ENCODE measurements around the gene F9.
"Not testable (repeated sequence)": the region's sequence is repeated elsewhere in the genome, so short reads cannot be mapped to it uniquely, and the experiment has no call there.

The F9 gene

DNA sequence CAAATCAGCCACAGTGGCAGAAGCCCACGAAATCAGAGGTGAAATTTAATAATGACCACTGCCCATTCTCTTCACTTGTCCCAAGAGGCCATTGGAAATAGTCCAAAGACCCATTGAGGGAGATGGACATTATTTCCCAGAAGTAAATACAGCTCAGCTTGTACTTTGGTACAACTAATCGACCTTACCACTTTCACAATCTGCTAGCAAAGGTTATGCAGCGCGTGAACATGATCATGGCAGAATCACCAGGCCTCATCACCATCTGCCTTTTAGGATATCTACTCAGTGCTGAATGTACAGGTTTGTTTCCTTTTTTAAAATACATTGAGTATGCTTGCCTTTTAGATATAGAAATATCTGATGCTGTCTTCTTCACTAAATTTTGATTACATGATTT, at the start of gene F9:
Gene F9, plus strand, starts transcription at position 190 of the 400 bp plus-strand sequence. Its CDS starts 26 bp downstream, at position 216.
- no peak for DNase-seq

DNA sequence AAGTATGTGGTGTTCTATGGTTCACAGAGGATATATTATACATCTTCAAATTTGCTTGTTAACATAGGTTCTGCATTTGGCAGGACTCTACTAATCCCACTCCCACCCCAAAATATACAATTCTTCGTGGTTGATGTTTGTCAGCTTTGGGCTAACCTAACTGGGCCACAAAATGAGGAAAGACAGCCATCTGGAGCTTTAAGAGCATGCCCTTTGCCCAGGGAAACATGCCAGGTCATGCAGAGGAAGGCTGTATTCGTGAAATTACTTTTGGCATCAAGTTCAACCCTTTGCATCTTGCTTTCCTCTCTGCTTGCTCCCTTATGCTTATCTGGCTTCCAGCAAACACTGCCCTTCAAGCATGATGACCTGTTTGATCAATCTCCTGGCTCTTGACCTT, 46.8 kb upstream of the F9 start:
- DNase-seq = no peak

DNA sequence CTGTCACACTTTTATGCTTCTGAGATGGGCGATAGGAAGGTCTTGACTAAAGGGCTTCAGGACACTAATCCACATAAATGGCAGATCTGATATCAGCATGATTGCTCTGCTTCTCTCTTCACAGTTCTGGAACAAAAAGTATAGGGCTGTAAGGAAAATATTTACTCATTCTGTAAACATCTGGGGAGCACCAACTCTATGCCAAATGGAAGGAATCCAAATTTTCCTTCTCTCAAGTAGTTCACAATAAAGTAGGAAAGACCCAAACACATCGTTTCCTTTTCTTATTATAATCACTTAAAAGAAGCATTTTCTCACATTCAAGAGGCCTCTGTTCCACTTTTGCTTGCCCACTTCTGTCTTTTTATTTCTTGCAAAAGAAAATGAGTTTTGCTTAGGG, 45.9 kb upstream of the F9 start:
- no peak for DNase-seq

DNA sequence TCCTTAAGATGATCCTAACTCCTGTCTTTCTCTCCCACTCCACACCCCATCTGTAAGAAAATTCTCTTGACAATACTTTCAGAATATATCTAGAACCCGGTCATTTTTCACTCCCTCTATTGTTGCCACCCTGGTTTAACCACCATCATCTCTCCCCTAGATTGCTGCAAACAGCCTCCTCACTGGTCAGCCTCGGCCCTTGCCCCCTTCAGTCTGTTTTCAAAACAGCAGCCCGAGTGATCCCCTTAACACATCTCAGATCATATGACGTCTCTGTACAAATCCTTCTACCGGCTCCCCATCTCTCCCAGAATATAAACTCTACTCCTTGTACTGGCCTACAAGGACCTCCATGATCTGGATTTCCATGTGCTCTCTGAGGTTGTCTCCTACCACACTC, 35.2 kb upstream of the F9 start:
- DNase-seq = no peak

DNA sequence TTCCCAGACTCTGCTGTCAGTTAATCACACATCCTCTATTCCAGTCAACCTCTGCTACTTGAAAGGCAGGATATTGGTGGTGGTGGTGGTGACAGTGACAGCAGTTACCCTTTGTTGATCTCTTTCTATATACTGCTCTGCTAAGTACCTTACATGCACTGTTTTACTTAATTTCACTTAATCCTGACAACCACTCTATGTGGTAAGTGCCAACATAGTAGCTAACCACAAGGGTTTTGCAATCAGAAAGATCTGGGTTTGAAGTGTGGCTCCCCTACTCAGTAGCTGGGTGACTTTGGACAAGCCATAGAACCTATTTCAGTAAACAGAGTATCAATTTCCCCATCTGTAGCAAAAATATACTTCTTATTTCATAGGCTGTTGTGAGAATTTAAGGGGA, 24.2 kb upstream of the F9 start:
- DNase-seq = no peak

DNA sequence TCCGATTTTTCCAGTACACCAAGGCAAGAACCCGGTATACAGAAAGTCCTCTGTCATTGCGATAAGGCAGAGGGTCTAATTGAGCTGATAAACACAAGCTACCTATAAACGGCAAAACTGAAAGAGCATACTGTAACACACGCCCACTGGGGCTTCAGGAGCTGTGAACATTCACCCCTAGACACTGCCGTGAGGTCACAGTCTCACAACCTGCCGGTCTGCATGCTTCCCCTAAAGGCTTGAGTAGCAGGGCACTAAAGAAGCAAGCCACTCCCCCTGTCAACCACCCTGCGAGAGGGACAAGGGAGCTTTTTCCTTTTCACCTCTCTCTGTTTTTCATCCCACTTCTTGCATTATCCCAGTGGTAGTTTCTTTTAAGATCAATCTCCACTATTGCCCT, 22.4 kb upstream of the F9 start:
- no peak for DNase-seq

DNA sequence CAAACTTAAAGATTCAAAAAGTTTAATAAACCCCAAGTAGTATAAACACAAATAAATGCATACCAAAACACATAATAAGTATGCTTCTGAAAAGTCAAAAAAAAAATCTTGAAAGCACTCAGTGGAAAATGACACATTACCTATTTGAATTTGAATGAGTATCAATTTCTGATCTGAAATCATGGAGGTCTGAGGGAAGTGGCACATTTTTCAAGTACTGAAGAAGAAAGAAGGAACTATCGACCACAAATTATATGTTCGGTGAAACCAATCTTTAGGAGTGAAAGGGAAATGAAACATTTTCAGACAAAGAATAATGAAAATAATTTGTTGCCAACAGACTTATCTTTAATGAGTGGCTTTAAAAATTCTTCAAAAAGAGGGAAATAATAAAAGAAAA, 12.1 kb upstream of the F9 start:
- no peak for DNase-seq

DNA sequence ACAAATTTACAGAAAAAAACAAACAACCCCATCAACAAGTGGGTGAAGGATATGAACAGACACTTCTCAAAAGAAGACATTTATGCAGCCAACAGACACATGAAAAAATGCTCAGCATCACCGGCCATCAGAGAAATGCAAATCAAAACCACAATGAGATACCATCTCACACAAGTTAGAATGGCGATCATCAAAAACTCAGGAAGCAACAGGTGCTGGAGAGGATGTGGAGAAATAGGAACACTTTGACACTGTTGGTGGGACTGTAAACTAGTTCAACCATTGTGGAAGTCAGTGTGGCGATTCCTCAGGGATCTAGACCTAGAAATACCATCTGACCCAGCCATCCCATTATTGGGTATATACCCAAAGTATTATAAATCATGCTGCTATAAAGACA, 1.7 kb upstream of the F9 start:
- not testable (repeated sequence) for DNase-seq

DNA sequence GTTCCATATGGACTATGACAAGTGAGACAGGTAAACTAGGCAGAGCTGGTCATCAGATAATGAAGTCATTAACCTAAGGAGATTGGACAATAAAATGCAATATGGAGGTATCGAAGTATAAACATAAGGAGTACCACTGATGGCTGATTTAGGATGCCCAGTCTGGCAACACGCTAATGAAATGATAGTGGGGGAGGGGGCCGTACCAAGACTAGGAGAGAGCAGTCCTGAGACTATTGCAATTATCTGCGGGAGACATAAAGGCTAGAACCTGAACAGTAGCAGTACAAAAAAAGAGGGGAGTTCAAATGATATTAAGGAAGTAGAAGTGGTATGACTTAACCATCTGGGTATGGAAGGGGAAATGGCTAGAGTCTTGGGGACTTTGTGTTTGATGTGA, 2.3 kb downstream of the F9 start:
- DNase-seq = no peak

DNA sequence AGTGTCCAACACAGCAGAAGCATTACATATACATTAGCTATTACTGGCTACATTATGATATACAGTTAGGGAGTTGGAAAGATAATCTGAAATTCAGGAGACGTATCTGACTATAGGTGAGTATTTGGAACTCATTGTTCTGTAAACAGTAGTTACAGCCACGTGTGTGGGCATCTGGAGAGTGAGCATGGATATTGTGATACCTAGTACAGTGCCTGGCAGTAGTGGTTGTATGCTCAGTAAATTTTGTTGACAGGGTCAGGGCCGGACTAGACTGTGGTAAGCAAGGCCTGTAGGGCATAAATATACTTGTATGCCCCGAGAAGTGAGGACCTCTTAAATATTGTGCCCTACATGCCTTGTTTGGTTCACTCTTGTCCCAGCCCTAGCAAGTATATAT, 2.9 kb downstream of the F9 start:
- DNase-seq = no peak

DNA sequence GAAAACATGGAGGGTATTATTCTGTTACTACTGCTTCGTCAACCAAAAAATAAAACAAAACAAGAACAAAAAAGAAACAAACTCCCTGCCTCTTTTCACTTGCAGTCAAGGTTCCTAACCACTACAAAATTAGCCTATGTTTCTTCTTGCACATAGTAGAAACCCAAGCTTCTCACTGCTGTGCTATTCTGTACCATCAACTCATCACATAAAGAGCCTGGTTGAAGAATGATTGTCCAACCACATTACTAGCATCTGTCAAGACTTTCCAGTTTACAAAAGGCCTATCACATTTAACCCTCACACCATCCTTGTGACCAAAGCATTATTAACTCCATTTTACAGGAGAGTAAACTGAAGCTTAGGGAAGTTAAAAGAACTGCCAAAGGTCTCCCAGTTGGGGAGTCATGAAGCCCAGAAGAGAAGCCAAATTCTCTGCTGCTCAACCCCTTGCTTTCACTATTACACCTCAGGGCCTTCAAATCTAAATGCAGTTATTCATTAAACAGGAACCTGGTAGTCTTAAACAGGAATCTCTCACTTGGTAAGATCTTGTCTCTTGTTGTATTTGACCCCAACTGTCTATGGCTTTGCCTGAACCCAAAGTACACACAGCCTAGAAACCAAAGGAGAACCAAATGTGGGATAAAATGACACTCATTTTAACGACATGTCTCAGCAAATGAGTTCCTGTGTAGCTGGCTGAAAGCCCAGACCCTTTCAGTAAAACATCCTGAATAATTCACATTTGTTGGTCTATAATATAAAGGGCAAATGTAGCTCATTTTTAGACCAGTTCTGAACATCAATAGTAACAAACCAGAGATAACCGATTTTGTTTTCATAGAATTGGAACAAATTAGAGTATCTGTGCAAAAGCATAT, 8.6 kb downstream of the F9 start:
- DNase-seq = no peak

DNA sequence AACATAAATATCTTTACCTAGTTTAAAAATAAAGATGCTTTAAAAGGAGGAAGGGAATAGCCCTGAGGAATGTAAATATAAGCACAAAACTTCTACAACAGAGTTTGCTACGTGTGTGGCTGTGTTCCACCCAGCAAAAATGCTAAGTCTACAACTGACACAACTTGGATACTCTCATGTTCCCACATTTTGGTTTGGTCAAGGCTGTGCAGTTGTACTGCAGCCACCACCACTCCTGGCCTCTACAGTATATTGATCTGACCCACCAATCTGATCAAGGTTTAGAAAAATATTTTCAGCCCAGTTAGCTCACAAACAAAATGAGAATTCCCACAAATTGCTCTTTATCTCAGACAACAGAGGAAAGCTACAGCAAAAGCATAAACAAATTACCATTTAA, 12.1 kb downstream of the F9 start:
- DNase-seq = no peak

DNA sequence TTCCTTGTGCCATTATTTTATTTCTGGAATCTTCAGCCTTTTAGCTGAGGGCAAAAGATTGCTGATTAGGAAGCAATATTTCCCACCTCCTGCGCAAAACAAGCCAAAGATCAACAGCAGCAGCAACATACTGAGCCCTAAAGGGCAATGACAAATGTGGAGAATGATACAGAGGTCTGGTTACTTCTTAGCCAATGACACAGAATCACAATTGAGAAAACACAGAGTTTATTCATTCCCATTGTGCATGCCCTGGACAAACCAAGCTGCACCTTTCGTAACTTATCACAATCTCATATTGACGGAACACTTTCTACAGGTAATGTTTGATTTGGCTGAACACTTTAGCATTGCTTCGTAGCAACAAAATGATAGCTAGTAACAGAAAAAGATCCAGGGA, 13.4 kb downstream of the F9 start:
- no peak for DNase-seq

DNA sequence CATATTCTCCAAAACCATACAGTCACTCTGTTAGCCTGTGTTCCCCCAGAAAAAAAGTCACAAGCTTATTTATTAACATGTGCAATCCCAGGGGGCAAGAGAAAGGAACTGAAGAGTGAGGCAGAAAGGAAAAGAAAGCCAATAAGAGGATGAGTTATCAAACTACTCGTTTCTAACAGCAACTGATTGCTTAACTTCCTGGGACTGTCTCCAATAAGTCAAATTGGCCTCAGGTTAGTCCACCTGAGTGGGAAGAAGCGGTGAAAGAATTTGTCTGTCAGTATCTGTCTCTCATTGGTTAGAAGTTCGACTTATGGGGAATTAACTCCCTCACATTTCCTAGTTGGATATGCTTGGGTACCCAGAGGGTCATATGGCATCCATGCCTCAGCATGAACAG, 14.1 kb downstream of the F9 start:
- DNase-seq = no peak

DNA sequence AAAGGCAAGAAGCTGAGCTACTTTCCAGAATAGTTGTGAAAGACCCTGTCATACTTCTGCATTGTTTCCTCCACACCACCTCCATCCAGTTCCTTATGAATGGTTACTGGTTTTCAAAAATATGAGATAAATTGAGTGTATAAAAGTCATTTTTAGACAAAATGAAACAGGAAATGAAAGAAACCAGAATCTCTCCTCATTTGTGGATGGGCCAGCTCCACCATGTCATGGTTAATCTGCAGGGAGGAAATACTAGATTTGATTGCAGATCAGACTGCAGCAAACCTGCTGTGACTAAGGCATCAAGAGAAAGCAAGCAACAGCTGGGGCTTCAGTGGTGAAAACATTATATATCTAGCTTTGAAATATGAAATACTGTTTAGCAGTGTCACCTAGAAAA, 23.8 kb downstream of the F9 start:
- no peak for DNase-seq

DNA sequence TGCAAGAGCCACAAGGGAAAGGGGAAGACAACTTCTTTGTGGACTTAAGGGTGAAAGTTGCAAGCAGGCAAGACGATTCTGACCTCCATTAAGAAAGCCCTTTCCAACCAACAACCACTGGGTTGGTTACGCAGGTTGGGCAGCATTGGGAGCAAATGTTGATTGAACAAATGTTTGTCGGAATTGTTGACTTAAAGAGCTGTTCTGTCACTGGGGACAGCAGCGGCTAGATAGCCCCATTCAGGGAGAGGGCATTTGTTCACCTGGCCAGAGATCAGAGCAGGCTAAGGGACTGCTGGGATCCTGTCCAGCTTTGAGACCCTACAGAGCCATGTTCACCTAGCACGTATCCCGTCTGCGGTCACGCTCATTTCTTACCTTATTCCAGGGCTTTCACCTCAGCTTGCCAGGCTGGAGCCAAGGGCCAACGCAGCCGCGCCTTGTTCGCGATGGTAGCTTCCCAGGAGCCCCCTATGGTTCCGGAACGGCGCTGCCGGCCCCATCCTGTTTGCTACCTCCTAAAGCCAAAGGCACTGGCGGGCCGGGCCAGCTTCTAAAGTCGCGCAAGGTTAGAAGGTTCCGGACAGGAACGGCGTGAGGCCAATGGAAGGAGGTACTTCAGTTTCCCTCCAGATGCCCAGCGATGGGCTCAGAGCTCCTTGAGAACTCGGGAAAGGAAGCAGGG, 24.6 kb downstream of the F9 start:
- DNase-seq = peak in 1 of 2 experiments; percentile 0

DNA sequence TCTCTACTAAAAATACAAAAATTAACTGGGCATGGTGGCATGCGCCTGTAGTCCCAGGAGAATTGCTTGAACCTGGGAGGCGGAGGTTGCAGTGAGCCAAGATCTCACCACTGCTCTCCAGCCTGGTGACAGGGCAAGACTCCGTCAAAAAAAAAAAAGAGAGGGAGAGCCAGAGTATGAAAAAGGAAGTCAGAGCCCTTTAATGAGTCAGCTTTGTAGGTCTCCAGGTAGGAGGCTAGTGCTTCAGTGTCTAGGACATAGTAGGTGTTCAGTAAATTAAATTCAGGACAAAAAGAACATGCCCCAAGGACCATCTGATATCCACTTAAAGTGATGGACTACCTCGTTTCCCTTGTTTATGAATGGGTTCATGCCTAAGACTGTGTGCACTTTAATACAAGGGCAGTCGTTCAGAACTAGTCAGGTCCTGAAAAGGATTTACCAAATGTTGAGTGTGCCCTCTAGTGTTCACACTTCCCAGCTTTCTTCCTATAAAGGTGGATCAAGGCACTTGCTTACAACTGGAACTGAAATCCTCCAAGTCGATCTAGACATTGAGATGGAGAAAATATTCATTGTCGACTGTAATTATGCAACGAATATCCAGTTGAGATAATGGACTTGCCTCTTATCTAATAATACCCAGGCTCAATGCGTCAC, 29.0 kb downstream of the F9 start:
- no peak for DNase-seq

DNA sequence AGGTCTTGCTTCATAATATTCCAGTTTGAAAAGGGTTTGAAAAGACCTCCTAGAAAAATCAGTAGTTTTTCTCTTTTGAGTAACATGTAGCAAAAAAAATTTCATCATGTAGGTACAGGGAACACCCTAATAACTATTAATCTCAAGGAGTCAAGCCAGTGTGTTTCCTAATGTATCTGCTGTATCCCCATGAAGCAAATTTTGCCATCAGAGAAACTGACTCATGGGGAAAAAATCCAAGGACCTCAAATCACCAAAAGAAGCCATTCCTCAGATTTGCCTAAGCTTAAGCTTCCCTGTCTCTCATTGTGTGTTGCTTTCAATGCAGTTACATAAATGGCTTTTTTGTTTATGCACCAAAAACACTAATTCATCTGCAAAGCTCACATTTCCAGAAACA, 29.7 kb downstream of the F9 start:
- no peak for DNase-seq

DNA sequence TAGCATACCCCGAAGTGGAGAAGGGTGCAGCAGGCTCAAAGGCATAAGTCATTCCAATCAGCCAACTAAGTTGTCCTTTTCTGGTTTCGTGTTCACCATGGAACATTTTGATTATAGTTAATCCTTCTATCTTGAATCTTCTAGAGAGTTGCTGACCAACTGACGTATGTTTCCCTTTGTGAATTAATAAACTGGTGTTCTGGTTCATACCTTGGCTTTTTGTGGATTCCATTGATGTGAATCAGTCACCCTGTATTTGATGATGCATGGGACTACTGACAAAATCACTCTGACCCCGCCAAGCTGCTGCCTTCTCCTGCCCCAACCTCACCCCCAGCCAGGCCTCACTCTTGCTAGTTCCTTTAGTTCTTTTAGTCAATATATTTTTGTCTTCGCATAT, 32.7 kb downstream of the F9 start:
- no peak for DNase-seq

DNA sequence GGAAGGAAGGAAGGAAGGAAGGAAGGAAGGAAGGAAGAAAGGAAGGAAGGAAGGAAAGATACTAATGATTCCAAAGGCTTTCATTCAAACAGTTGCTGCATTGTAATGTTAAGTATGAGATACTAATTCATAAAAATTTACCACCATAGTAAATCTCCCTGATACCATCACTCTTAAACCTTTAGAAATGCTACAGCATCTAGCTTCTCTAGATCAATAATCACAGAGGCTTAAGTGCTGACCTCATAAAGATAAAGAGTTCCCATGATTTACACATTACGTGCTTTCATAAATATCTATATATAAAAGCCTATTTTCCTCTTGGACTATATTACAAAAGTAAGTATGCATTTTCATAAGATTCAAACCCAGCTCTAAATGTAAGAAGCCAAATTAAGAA, 36.4 kb downstream of the F9 start:
- DNase-seq = no peak

DNA sequence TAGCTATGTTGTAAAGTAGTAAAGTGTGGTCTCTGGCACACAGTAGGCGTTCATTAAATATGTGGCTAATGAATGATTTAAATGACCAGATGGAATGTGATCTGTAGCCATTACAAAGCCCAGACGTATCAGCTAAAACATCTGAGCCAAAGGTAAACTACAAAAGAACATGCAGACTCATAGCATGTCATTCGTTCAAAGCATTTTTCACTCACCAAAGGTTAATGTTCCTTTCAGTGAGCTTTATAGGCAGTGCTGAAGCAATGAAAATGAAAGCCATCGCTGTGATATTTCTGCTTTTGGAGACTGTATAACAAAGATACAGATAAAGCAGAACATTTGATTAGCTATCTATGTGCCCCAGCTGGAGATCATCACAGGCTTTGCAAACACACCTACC, 50.5 kb downstream of the F9 start:
- DNase-seq = no peak

DNA sequence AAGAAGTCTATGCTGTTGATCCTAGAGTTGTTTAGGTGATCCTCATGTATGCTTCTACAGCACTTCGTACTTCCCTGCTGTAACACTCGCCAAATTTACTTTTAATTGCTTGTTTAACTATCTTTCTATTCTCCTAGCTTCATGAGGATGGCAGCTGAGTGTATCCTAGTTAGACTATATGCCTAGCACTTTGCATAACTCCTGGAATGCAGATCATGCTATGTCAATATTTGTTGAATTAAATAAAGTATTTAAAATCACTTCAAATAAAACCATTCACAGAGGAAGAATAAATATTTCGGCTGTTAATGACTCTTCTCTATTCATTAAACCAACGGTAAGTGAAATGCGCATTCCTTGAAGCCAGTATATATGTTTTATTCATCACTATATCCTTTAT, 55.1 kb downstream of the F9 start:
- no peak for DNase-seq

DNA sequence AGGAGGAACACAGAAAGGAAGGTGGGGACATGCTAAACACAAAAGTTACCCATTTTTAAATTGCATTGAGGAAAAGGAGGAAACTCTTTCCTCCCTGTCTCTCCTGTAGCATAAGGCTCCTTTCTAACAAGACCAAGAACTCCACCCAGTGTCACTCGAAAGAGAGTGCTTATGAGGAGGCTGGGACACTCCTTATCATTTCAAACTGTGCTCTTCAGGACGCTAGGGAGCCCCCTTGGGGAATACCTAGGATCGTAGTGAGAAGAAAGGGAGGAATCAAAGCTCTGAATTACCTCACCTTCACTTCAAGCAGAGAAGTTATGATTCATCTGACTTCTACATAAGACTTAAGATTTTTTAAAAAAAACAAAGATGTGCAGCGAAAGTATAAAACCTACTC, 65.5 kb downstream of the F9 start:
- DNase-seq = no peak

DNA sequence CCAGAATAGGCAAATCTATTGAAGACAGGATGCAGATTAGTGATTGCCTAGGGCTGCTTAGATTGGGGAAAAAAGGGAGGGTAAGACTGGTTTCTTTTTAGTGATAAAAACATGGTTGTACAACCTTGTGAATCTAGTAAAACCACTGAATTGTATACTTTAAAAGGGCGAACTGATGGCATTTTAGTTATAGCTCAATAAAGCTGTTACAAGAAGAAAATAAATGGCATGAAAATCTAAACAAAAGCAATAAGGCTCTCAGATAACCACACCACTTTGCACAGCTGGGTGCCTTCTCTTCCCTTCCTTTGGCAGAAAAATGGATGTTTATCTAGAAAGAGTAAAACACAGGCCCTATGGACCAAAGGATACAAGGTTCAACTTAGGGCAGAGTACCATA, 69.6 kb downstream of the F9 start:
- DNase-seq = no peak
